Inflammatory macrophage treated with lipopolysaccharide for 1 hour (primary cell): ENCODE measurements around the gene CDC42EP3.

ENCODE experiments used
- DNase-seq, 2 donors: peaks; one replicate each; pipeline ENCODE4 v3.0.0-alpha.2; 2020 to 2022

CDC42EP3 gene

GRCh38 chr2:37614061-37614738 is 57.2 kb downstream of the CDC42EP3 start:
- peak in 1 of 2 donors; percentile 59 for DNase-seq

GRCh38 chr2:37612382-37612781 is 59.1 kb downstream of the CDC42EP3 start:
- DNase-seq = no peak

- no peak for DNase-seq
Observed at GRCh38 chr2:37610638-37611289, 60.7 kb downstream of the CDC42EP3 start.

- no peak for DNase-seq
Observed at GRCh38 chr2:37609782-37610181, 61.7 kb downstream of the CDC42EP3 start.

- no peak for DNase-seq
Observed at GRCh38 chr2:37604716-37605115, 66.7 kb downstream of the CDC42EP3 start.

- no peak for DNase-seq
Observed at GRCh38 chr2:37602702-37603101, 68.7 kb downstream of the CDC42EP3 start.

- DNase-seq = no peak
Observed at GRCh38 chr2:37602040-37602439, 69.4 kb downstream of the CDC42EP3 start.

GRCh38 chr2:37601569-37601968 is 69.9 kb downstream of the CDC42EP3 start:
- no peak for DNase-seq

- peak; percentile 62 to 75 for DNase-seq
Observed at GRCh38 chr2:37600735-37601134, 70.7 kb downstream of the CDC42EP3 start.

GRCh38 chr2:37599688-37600525 is 71.5 kb downstream of the CDC42EP3 start:
- no peak for DNase-seq

GRCh38 chr2:37593694-37594093 is 77.7 kb downstream of the CDC42EP3 start:
- DNase-seq = no peak

GRCh38 chr2:37593024-37593423 is 78.4 kb downstream of the CDC42EP3 start:
- DNase-seq = no peak
